ENCODE data around the gene BAIAP3.
"Not testable (repeated sequence)": the region's sequence is repeated elsewhere in the genome, so short reads cannot be mapped to it uniquely, and the experiment has no call there.

BAIAP3 gene

GRCh38 chr16:1333149-1333812 lies at the start of gene BAIAP3:
TSS of gene BAIAP3 (plus strand) at chr16:1333645. CDS start at chr16:1338550, 4,905 bp downstream.
- peak; percentile 86 for DNase-seq (ENCODE audit: low spot score)

- no peak for DNase-seq (ENCODE audit: low spot score)
Measured at GRCh38 chr16:1283996-1284616, 49.3 kb upstream of the BAIAP3 start.

- DNase-seq (ENCODE audit: low spot score): no peak
Measured at GRCh38 chr16:1285669-1286512, 47.6 kb upstream of the BAIAP3 start.

GRCh38 chr16:1286513-1287094 lies 46.8 kb upstream of the BAIAP3 start:
- no peak for DNase-seq (ENCODE audit: low spot score)

GRCh38 chr16:1287982-1288670 lies 45.3 kb upstream of the BAIAP3 start:
- peak; percentile 74 for DNase-seq (ENCODE audit: low spot score)

- DNase-seq (ENCODE audit: low spot score): no peak
Measured at GRCh38 chr16:1288813-1289476, 44.5 kb upstream of the BAIAP3 start.

- DNase-seq (ENCODE audit: low spot score): no peak
Measured at GRCh38 chr16:1289477-1289866, 44.0 kb upstream of the BAIAP3 start.

GRCh38 chr16:1290063-1290501 lies 43.4 kb upstream of the BAIAP3 start:
- DNase-seq (ENCODE audit: low spot score): no peak

GRCh38 chr16:1290860-1291575 lies 42.4 kb upstream of the BAIAP3 start:
- no peak for DNase-seq (ENCODE audit: low spot score)

GRCh38 chr16:1291576-1291974 lies 41.9 kb upstream of the BAIAP3 start:
- no peak for DNase-seq (ENCODE audit: low spot score)

- DNase-seq (ENCODE audit: low spot score): not testable (repeated sequence)
Measured at GRCh38 chr16:1292208-1292607, 41.2 kb upstream of the BAIAP3 start.

- not testable (repeated sequence) for DNase-seq (ENCODE audit: low spot score)
Measured at GRCh38 chr16:1292808-1293207, 40.6 kb upstream of the BAIAP3 start.

GRCh38 chr16:1293921-1294656 lies 39.4 kb upstream of the BAIAP3 start:
- DNase-seq (ENCODE audit: low spot score): no peak

GRCh38 chr16:1295465-1295864 lies 38.0 kb upstream of the BAIAP3 start:
- DNase-seq (ENCODE audit: low spot score): no peak

GRCh38 chr16:1296688-1297017 lies 36.8 kb upstream of the BAIAP3 start:
- not testable (repeated sequence) for DNase-seq (ENCODE audit: low spot score)

- no peak for DNase-seq (ENCODE audit: low spot score)
Measured at GRCh38 chr16:1297018-1297696, 36.3 kb upstream of the BAIAP3 start.

GRCh38 chr16:1298406-1298805 lies 35.0 kb upstream of the BAIAP3 start:
- no peak for DNase-seq (ENCODE audit: low spot score)

- no peak for DNase-seq (ENCODE audit: low spot score)
Measured at GRCh38 chr16:1299012-1299867, 34.2 kb upstream of the BAIAP3 start.

- DNase-seq (ENCODE audit: low spot score): no peak
Measured at GRCh38 chr16:1299868-1300203, 33.6 kb upstream of the BAIAP3 start.

Measured in GM03348 (cell line).